Body of pancreas (tissue), 4 donors: Measurements from ENCODE around the gene ONECUT1. TPM values are rescaled to one million over a fixed set of nuclear protein-coding genes. Genes with fewer than 3 reads are reported as not detected.

Source experiments
- ATAC-seq: fragments of 150-250 bp; one replicate; pipeline ENCODE4 v1.9.1; 2016
- DNase-seq, 4 donors: peaks; one replicate each; pipeline ENCODE4 v3.0.0-alpha.2; 2019
- H3K27ac ChIP-seq, 4 donors: fragments of 200-600 bp; sonication (generic); 1 replicate in 3 of 4; 2 replicates in 1 of 4; pipeline versions ENCODE4 v1.5.1 to v1.6.1; 2016 to 2019; ENCODE audit warnings: mild to moderate bottlenecking in 1 of 4, mixed read lengths in 1 of 4, moderate library complexity in 1 of 4
- H3K27me3 ChIP-seq, 2 donors: fragments of 200-600 bp; sonication (generic); one replicate each; pipeline ENCODE4 v1.6.0; 2016; ENCODE audit warnings: mild to moderate bottlenecking in 1 of 2
- H3K36me3 ChIP-seq, 2 donors: fragments of 200-600 bp; sonication (generic); replicated peaks in 1 of 2; 2 replicates each; pipeline ENCODE4 v1.5.1; 2016; ENCODE audit warnings: low read depth in 2 of 2; ENCODE audit not compliant: insufficient read depth in 1 of 2
- H3K4me1 ChIP-seq: fragments of 200-600 bp; sonication (generic); one replicate; pipeline ENCODE4 v1.6.0; 2016
- H3K4me3 ChIP-seq, 2 donors: fragments of 200-600 bp; sonication (generic); 1 replicate in 1 of 2; 2 replicates in 1 of 2; pipeline ENCODE4 v1.5.1; 2016 to 2019
- H3K9me3 ChIP-seq, 3 donors: fragments of 200-600 bp; sonication (generic); 1 replicate in 2 of 3; 2 replicates in 1 of 3; pipeline ENCODE4 v1.5.1; 2016
- POLR2A ChIP-seq, 3 donors: fragments of 450-650 bp; IDR thresholded peaks; one replicate each; pipeline ENCODE4 v1.6.1; 2016; ENCODE audit warnings: antibody characterized with exemption in 3 of 3, mild to moderate bottlenecking in 2 of 3
- WGBS, 2 donors: methylation state at CpG; one replicate each; pipeline ENCODE4 v1.1.5; 2017; 5-methylcytosine and 5-hydroxymethylcytosine counted together
- intact Hi-C: fragments of 100-400 bp; cut with DNase I; formaldehyde crosslinking; loops from one replicate; pipeline ENCODE4 v1.15.1; 2023
- total RNA-seq, 2 donors: library from RNA; depleted of rRNA; stranded (reverse); fragments of >200 nt; gene quantifications; one replicate each; pipeline ENCODE4 v1.1.0, GENCODE V29; 2016
- TF ChIP-seq, protein P1 (sequence below), 7 experiments: fragments of 450-650 bp in 4 of 7; fragments of 200-600 bp in 3 of 7; sonication (generic) in 3 of 7; IDR thresholded peaks; one replicate each; pipeline ENCODE4 v1.5.1; 2016 to 2019; ENCODE audit warnings: antibody characterized with exemption in 7 of 7

The ONECUT1 gene
- total RNA-seq, 2 donors from 2014 or later, result 68.0 to 126 TPM

DNA sequence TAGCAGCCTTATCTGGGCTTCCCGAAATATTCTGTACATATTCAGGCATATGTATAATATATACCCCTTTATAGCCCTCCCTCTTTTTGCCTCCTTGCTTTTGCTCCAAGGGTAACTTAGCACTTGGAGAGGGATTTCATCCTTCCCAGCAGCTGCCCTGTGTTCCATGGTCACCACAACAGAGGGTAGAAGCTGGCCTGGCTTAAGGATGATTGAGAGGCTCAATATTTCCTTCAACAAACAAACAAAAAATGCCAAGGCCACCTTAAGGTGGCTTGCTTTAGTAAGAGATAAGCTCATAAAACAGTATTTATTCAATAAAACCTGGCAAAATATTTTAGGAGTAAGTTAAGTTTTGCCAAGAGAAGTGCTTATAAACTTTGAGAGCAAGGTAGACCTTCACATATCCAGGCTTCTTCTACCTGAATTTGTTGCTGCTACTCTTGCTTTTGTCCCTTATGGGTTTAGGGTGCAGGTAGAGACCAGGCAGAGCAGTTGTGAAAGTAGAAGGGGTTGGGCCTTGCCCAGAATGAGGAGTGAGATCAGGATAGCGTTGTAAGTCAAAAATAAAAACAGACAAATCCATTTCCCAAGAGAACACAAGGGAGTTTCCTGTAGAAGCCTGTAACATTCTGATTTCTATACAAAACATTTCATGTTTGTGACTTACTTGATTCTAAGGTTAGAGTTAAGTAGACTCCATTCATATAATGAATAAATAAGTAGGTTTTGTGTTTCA is 58.2 kb downstream of the ONECUT1 start:
- Histone ChIP-seq H3K4me1 (peaks cover 21% of the 10 kb centered on the region), H3K4me3 (no peak overlapping the region), H3K27ac (peak overlapping the region in 1 of 4 donors; percentile 44), H3K36me3 (no peaks in the 10 kb centered on the region), H3K27me3 (no peaks in the 10 kb centered on the region), H3K9me3 (no peaks in the 10 kb centered on the region)
- ATAC-seq, result peak; percentile 30
- intact Hi-C loops, result loop anchor here (5.0 kb wide), 1 partner anchor 475 kb away; no protein-coding TSS in a partner anchor
- 27 to 36% methylated on average over 2 of the region's 2 CpGs for WGBS, 2 donors
- DNase-seq, result peak in 2 of 4 donors; percentile 16 to 22
- TF ChIP-seq, protein P1, sequence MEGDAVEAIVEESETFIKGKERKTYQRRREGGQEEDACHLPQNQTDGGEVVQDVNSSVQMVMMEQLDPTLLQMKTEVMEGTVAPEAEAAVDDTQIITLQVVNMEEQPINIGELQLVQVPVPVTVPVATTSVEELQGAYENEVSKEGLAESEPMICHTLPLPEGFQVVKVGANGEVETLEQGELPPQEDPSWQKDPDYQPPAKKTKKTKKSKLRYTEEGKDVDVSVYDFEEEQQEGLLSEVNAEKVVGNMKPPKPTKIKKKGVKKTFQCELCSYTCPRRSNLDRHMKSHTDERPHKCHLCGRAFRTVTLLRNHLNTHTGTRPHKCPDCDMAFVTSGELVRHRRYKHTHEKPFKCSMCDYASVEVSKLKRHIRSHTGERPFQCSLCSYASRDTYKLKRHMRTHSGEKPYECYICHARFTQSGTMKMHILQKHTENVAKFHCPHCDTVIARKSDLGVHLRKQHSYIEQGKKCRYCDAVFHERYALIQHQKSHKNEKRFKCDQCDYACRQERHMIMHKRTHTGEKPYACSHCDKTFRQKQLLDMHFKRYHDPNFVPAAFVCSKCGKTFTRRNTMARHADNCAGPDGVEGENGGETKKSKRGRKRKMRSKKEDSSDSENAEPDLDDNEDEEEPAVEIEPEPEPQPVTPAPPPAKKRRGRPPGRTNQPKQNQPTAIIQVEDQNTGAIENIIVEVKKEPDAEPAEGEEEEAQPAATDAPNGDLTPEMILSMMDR (IDR thresholded peaks at IDR 0.05), result no peak
- TF ChIP-seq POLR2A (IDR thresholded peaks at IDR 0.05), result no peak

DNA sequence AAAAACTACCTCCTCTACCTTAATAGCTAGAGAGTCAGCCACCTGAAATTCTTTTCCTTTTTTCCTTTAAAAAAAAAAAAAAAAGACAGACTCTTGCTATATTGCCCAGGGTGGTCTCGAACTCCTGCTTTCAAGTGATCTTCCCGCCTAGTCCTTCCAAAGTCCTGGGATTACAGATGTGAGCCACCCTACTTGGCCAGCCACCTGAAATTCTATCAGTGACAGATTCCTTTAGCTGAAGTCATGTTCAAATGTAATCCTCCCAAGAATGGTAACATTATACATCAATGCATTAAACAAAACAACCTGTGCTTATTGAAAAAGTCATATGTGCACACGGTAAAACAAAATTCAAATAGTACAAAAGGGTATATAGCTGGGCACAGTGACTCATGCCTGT is 59.1 kb downstream of the ONECUT1 start:
- DNase-seq, result no peak
- Histone ChIP-seq H3K4me3 (no peak overlapping the region), H3K4me1 (peaks cover 21% of the 10 kb centered on the region), H3K27me3 (no peaks in the 10 kb centered on the region), H3K36me3 (no peaks in the 10 kb centered on the region), H3K9me3 (no peaks in the 10 kb centered on the region), H3K27ac (no peak overlapping the region)
- ATAC-seq, result no peak
- TF ChIP-seq POLR2A (IDR thresholded peaks at IDR 0.05), result no peak
- TF ChIP-seq, protein P1 (IDR thresholded peaks at IDR 0.05), result no peak
- WGBS, 2 donors, result 73 to 94% methylated on average over 3 of the region's 3 CpGs
- intact Hi-C loops, result loop anchor here (5.0 kb wide), 1 partner anchor 474 kb away; no protein-coding TSS in a partner anchor

DNA sequence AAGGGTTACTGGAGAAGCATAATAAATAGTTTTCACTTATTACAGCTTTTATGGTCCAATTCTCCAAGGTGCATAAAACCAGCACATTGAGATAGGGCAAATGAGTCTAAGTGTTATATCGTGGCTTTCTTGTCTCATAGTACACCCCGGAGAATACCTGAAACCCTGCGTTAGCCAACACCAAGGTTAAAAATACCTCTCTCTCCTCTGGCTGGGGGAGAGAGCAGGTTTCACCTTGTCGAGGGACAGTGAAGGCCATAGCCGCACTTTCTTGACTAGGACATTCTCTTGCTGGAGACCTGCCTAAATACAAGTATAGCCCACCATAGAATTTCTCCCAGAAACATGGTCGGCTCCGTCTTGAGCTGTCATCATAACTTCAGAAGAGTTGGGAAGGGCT is 59.5 kb downstream of the ONECUT1 start:
- TF ChIP-seq, protein P1 (IDR thresholded peaks at IDR 0.05), result no peak
- TF ChIP-seq POLR2A (IDR thresholded peaks at IDR 0.05), result no peak
- Histone ChIP-seq H3K27me3 (no peaks in the 10 kb centered on the region), H3K9me3 (no peaks in the 10 kb centered on the region), H3K27ac (no peak overlapping the region), H3K4me3 (no peak overlapping the region), H3K36me3 (no peaks in the 10 kb centered on the region), H3K4me1 (peaks cover 21% of the 10 kb centered on the region)
- intact Hi-C loops, result loop anchor here (5.0 kb wide), 1 partner anchor 473 kb away; no protein-coding TSS in a partner anchor
- no peak for ATAC-seq
- no peak for DNase-seq
- WGBS, 2 donors, result 58 to 77% methylated on average over 7 of the region's 7 CpGs

DNA sequence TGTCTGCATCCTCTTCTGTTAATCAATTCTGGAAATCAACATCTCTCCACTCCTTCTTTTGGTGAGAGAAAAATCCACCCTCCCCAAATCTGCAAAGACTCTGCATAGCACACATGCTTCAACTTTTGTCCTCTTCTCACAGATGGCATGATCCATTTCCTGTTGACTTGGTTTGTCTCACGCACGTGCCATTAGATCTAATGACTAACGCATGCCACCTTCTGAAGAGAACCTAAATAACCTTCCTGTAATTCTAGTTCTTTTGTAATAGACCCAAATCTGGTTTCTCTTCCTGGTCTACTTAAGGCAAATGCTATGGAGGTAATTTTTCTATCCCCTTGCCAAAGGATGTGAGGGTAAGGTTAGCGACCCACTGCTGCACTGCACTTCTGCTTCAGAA is 60.0 kb downstream of the ONECUT1 start:
- Histone ChIP-seq H3K36me3 (no peaks in the 10 kb centered on the region), H3K9me3 (no peaks in the 10 kb centered on the region), H3K27me3 (no peaks in the 10 kb centered on the region), H3K27ac (no peak overlapping the region), H3K4me3 (no peak overlapping the region), H3K4me1 (peaks cover 21% of the 10 kb centered on the region)
- ATAC-seq, result no peak
- intact Hi-C loops, result loop anchor here (5.0 kb wide), 1 partner anchor 473 kb away; no protein-coding TSS in a partner anchor
- WGBS, 2 donors, result 60 to 80% methylated on average over 4 of the region's 4 CpGs
- TF ChIP-seq, protein P1 (IDR thresholded peaks at IDR 0.05), result no peak
- no peak for TF ChIP-seq POLR2A (IDR thresholded peaks at IDR 0.05)
- DNase-seq, result no peak
